ENCODE data around the gene RAC2. TPM values are rescaled to one million over a fixed set of nuclear protein-coding genes. Genes with fewer than 3 reads are reported as not detected.

The RAC2 gene
- total and polyA plus RNA-seq, 4 donors: 16.7 to 217 (median 55.2) TPM

DNA sequence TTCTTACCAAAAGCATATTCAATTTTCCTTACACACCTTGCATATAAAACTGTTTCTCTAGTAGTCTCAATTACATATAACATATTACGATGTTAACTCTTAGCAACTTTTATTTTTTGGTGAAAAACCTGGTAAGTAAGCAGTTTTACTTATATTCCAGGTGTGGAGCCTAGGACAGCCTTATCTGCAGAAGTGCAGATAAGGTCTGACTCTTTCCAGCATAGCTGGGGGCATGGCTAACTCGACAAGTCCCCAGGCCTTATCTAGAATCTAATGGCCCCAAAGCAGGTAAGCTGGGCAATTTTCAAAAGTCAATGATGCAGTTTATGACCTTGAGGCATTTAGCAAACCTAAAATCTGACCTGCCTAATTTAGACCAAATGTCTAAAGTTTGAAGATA lies 51.9 kb downstream of the RAC2 start:
- Histone ChIP-seq H3K4me1 (ENCODE audit: control insufficient read depth in 5 of 5, insufficient read depth in 5 of 5, low read length in 5 of 5) (peaks cover 8 to 36% (median 19%) of the 10 kb centered on the region in 5 donors), H3K4me3 (no peak overlapping the region), H3K27ac (ENCODE audit: low read depth in 1 of 2, low read length in 1 of 2) (no peak overlapping the region), H3K9ac (ENCODE audit: insufficient read depth in 1 of 2, low read length in 2 of 2) (no peak overlapping the region), H3K36me3 (ENCODE audit: control insufficient read depth in 4 of 4, insufficient read depth in 4 of 4, low read length in 4 of 4) (no peaks in the 10 kb centered on the region), H3K27me3 (ENCODE audit: control insufficient read depth in 3 of 3, insufficient read depth in 3 of 3, low read length in 2 of 3) (no peaks in the 10 kb centered on the region), H3K9me3 (ENCODE audit: control insufficient read depth in 4 of 4, insufficient read depth in 3 of 4, low read length in 3 of 4) (no peaks in the 10 kb centered on the region)
- ATAC-seq (ENCODE audit: insufficient read depth, low FRiP score) (no peak), DNase-seq (no peak)
- TF ChIP-seq, protein P1, sequence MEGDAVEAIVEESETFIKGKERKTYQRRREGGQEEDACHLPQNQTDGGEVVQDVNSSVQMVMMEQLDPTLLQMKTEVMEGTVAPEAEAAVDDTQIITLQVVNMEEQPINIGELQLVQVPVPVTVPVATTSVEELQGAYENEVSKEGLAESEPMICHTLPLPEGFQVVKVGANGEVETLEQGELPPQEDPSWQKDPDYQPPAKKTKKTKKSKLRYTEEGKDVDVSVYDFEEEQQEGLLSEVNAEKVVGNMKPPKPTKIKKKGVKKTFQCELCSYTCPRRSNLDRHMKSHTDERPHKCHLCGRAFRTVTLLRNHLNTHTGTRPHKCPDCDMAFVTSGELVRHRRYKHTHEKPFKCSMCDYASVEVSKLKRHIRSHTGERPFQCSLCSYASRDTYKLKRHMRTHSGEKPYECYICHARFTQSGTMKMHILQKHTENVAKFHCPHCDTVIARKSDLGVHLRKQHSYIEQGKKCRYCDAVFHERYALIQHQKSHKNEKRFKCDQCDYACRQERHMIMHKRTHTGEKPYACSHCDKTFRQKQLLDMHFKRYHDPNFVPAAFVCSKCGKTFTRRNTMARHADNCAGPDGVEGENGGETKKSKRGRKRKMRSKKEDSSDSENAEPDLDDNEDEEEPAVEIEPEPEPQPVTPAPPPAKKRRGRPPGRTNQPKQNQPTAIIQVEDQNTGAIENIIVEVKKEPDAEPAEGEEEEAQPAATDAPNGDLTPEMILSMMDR (IDR thresholded peaks at IDR 0.05; ENCODE audit: control extremely low read depth, extremely low read depth): no peak
- WGBS, 2 donors: 89 to 93% methylated on average over 2 of the region's 2 CpGs

DNA sequence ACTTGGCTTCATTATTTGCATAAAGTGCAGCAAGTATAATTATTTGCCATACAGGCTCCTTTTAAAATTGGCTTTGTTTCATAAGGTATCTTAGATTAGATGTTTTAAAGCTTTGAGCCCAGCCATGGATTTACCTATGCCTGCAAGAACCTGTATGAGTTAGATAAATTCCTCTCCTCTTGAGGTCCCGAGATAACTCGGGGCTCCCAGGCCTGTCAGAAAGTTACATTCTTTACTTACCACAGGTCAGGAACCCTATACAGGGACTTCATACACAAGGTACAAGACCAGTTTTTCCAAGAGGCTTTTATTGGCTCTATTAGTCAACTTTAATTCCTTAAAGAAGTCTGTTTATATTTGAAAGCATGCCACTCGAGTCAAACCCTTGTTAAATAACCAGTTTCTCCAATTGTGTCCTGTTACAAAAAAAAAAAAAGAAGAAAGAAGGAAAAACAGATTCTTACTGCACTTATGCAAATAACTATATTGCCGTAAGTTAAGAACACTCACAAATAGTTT lies 53.7 kb downstream of the RAC2 start:
- ATAC-seq (ENCODE audit: insufficient read depth, low FRiP score) (no peak), DNase-seq (peak in 2 of 3 donors; percentile 47 to 67)
- Histone ChIP-seq H3K27me3 (ENCODE audit: control insufficient read depth in 3 of 3, insufficient read depth in 3 of 3, low read length in 2 of 3) (no peaks in the 10 kb centered on the region), H3K9ac (ENCODE audit: insufficient read depth in 1 of 2, low read length in 2 of 2) (no peak overlapping the region), H3K9me3 (ENCODE audit: control insufficient read depth in 4 of 4, insufficient read depth in 3 of 4, low read length in 3 of 4) (no peaks in the 10 kb centered on the region), H3K36me3 (ENCODE audit: control insufficient read depth in 4 of 4, insufficient read depth in 4 of 4, low read length in 4 of 4) (peaks cover 0 to 1% (median 0%) of the 10 kb centered on the region in 4 donors), H3K4me1 (ENCODE audit: control insufficient read depth in 5 of 5, insufficient read depth in 5 of 5, low read length in 5 of 5) (peaks cover 6 to 38% (median 11%) of the 10 kb centered on the region in 5 donors), H3K4me3 (no peak overlapping the region), H3K27ac (ENCODE audit: low read depth in 1 of 2, low read length in 1 of 2) (no peak overlapping the region)
- TF ChIP-seq, protein P1 (IDR thresholded peaks at IDR 0.05; ENCODE audit: control extremely low read depth, extremely low read depth): no peak
- 44 to 54% methylated on average over 4 of the region's 4 CpGs for WGBS, 2 donors

DNA sequence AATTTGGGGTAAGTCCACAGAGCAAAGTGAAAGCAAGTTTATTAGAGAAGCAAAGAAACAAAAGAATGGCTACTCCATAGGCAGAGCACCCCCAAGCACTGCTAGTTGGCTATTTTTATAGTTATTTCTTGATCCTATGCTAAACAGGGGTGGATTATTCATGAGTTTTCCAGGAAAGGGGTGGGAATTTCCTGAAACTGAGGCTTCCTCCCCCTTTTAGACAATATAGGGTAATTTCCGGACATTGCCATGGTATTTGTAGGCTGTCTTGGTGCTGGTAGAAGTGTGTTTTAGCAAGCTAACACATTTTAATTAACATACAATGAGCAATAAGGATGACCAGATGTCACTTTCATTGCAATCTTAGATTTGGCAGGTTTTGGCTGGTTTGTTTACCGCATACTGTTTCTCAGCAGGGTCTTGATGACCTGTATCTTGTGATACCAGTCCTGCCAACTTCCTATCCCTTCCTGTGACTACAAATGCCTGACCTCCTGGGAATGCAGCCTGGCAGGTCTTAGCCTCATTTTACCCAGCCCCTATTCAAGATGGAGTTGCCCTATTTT lies 55.1 kb downstream of the RAC2 start:
- Histone ChIP-seq H3K27ac (ENCODE audit: low read depth in 1 of 2, low read length in 1 of 2) (peak overlapping the region; percentile 64 to 75), H3K27me3 (ENCODE audit: control insufficient read depth in 3 of 3, insufficient read depth in 3 of 3, low read length in 2 of 3) (no peaks in the 10 kb centered on the region), H3K4me3 (no peak overlapping the region), H3K4me1 (ENCODE audit: control insufficient read depth in 5 of 5, insufficient read depth in 5 of 5, low read length in 5 of 5) (peaks cover 6 to 38% (median 11%) of the 10 kb centered on the region in 5 donors), H3K36me3 (ENCODE audit: control insufficient read depth in 4 of 4, insufficient read depth in 4 of 4, low read length in 4 of 4) (peaks cover 0 to 1% (median 0%) of the 10 kb centered on the region in 4 donors), H3K9ac (ENCODE audit: insufficient read depth in 1 of 2, low read length in 2 of 2) (peak overlapping the region in 1 of 2 donors; percentile 24), H3K9me3 (ENCODE audit: control insufficient read depth in 4 of 4, insufficient read depth in 3 of 4, low read length in 3 of 4) (no peaks in the 10 kb centered on the region)
- WGBS, 2 donors: 54 to 66% methylated on average over 2 of the region's 2 CpGs
- DNase-seq (peak in 2 of 3 donors; percentile 53 to 68), ATAC-seq (ENCODE audit: insufficient read depth, low FRiP score) (no peak)
- TF ChIP-seq, protein P1 (IDR thresholded peaks at IDR 0.05; ENCODE audit: control extremely low read depth, extremely low read depth): no peak

All from lung (tissue), 12 donors.